HG03378 (cell line): ENCODE measurements around the gene RPEL1.
"Not testable (repeated sequence)": the region's sequence is repeated elsewhere in the genome, so short reads cannot be mapped to it uniquely, and the experiment has no call there.

Experiments
- ATAC-seq: cut with Tn5 transposase; IDR thresholded peaks from one replicate; pipeline ENCODE4 v1.9.1; 2021; ENCODE audit warnings: mild to moderate bottlenecking, moderate library complexity; ENCODE audit not compliant: unreplicated experiment

Gene RPEL1

DNA sequence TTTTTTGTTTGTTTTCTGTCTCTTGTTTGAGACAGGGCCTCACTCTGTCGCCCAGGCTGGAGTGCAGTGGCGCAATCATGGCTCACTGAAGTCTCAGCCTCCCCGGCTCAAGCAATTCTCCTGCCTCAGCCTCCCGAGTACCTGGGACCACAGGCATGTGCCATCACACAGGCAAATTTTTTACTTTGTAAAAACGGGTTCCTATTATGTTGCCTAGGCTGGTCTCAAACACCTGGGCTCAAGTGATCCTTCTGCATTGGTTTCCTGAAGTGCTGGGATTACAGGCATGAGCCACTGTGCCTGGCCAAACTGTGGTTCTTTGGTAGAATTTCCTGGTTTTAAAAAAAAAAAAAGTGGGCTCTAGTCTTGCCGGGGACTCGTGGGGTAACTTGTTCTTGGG, at the start of gene RPEL1:
Gene RPEL1 (plus strand): TSS at position 301 of the 400 bp plus-strand sequence. CDS start 110 bp downstream, outside the sequence.
- ATAC-seq: not testable (repeated sequence)

DNA sequence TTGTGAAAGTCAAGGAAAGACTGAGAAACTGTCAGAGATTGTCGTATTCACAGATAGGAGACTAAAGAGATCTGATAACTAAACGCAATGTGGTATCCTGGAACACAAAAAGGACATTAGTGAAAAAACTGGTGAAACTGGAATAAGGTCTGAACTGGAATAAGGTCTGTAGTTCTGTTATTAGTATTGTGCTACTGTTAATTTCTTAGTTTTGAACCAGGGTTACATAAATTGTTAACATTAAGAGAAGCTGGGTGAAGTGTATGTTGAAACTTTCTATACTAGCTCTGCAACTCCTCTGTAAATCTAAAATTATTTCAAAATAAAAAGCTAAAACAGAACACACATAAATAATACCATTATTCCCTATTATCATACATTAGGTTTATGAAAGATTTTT, 49.2 kb upstream of the RPEL1 start:
- no peak for ATAC-seq

DNA sequence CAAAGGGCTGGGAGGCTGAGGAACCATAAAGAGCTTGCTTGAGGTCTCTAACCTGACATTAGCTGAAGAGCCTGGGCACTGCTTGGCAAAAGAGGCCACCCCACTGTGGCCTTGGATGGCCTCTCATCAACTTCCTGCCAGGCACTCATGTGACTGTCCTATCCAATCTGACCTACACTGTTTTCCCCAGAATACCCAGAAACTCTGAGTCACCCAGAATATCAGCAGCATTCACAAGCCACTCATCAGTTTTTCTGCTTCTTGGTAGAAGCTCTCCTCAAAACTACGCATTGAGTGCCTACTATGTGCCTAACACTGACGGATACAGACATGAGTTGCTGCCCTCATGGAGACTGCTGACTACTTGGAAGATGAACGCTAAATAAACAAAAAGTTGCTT, 48.5 kb upstream of the RPEL1 start:
- ATAC-seq: no peak

DNA sequence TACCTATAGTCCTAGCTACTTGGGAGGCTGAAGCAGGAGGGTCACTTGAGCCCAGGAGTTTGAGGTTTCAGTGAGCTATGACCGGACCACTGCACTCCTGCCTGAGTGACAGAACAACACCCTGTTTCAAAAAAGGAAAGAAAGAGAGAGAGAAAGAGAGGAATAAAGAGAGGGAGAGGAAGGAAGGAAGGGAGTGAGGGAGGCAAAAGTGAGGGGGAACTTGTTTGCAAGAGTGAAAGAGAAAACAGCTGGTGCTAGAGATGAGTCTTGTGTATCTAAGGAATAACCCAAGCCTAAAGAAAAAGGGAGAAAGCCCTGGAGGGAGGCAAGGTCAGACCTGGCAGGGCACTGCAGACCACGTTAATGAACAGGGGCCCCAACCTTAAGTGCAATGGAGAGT, 47.8 kb upstream of the RPEL1 start:
- ATAC-seq: no peak

DNA sequence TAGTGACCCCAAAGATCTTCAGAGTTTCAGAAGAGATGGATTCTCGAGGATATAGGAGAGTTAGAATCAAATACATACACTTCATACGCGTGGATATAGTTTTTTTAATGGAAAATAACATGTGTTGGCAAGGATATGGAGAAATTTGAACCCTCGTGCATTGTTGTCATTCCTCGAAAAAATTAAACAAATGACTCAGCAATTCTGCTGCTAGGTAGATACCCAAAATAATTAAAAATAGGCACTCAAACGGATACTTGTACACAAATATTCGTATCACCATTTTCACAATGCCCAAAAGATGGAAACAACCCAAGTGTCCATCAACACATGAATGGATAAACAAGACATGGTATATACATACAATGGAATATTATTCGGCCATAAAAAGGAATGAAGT, 47.0 kb upstream of the RPEL1 start:
- no peak for ATAC-seq

DNA sequence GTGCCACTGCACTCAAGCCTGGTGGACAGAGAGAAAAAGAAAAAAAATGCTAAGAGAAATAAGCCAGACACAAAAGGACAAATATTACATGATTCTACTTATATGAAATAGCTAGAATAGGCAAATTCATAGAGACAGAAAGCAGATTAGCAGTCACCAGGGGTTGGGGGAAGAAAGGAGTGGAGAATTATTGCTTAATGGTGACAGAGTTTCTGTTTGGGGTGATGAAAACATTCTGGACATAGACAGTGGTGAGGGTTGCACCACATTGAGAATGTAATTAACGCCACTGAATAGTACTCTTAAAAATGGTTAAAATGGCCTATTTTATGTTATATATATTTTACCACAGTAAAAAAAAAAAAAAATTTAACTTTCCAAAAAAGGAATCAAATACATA, 46.2 kb upstream of the RPEL1 start:
- no peak for ATAC-seq

DNA sequence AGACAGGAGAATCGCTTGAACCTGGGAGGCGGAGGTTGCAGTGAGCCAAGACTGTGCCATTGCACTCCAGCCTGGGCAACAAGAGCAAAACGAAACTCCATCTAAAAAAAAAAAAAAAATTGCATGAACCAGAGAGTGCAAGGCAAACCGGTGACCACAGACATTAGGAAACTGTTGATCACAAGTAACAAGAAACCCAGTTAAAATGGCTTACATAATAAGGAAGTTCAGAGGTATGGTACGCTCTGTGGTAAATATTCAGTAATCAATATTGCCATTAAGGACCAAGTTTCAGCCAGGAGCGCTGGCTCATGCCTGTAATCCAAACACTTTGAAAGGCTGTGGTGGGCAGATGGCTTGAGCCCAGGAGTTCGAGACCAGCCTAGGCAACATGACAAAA, 43.4 kb upstream of the RPEL1 start:
- no peak for ATAC-seq

DNA sequence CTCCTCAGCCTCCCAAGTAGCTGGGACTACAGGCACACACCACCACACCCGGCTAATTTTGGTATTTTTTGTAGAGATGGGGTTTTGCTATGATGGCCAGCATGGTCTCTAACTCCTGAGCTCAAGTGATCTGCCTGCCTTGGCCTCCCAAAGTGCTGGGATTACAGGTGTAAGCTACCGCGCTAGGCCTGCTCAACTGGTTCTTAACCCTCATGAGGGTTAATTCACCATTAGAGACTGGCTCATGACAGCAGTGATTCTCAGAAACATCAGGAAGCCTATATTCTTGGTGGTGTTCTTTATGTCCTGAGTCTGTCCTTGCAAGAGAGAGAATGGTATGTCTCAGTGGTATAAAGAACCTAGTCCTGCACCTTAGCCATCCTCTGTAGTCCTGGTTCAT, 42.2 kb upstream of the RPEL1 start:
- no peak for ATAC-seq

DNA sequence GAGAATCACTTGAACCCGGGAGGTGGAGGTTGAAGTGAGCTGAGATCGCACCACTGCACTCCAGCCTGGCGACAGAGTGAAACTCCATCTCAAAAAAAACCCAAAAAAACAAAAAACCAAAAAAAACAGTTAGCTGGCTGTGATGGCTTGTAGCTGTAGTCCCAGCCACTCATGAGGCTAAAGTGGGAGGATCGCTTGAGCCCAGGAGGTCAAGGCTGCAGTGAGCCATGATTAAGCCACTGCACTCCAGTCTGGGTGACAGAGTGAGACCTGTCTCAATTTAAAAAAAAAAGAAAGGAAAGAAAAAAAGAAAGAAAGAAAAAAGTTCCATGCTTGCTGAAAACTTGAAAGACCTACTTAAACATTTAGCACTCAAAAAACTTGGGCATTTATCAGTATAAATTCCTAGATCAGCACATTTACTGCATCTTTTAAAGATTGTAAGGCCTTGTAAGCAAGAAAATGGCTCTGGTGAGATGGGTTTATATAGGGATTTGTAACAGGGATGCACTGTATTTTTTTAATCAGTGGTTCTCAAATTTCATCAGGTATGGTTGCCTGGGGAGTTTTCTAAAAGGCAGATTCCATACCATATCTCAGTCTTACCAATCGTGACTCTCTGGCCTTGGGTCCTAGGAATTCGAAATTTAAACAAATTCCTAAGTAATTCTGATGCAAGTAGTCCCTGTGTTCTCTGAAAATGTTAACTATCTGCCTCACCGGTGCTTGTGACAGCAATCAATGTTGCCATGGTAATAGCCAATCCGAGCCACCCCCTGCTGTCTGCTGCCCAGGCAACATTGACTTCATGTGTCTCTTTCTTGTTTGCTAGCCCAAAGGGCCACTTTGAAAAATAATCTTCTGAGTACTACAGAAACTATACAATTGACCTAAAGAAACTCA, 41.1 kb upstream of the RPEL1 start:
- ATAC-seq: no peak

DNA sequence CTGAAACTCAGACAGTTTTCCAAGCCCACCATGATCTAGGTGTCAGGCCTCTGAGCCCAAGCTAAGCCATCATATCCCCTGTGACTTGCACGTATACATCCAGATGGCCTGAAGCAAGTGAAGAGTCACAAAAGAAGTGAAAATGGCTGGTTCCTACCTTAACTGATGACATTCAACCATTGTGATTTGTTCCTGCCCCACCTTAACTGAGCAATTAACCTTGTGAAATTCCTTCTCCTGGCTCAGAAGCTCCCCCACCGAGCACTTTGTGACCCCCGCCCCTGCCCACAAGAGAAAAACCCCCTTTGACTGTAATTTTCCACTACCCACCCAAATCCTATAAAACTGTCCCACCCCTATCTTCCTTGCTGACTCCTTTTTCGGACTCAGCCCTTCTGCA, 40.3 kb upstream of the RPEL1 start:
- ATAC-seq: not testable (repeated sequence)

DNA sequence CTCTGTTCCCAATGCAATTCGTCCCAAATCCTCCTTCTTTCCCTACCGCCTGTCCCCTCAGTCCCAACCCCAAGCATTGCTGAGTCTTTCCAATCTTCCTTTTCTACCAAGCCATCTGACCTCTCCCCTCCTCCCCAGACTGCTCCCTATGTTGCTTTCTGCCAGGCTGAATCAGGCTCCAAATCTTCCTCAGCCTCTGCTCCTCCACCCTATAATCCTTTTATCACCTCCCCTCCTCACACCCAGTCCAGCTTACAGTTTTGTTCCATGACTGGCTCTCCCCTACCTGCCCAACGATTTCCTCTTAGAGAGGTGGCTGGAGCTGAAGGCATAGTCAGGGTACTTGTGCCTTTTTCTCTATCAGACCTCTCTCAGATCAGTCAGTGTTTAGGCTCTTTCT, 39.0 kb upstream of the RPEL1 start:
- not testable (repeated sequence) for ATAC-seq

DNA sequence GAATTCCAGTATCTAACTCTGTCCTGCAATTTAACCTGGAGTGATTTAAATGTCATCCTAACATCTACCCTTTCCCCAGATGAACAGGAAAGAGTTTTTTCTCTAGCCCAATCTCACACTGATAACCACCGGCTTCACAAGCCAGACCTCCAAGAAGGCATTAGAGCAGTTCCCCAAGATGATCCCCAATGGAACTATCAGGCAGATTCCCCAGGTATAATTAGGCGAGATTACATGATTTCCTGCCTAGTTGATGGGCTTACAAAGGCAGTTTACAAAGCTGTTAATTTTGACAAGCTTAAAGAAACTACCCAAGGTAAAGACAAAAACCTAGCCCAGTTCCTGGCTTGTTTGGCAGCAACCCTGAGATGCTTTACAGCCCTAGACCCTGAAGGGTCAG, 38.5 kb upstream of the RPEL1 start:
- ATAC-seq: no peak

DNA sequence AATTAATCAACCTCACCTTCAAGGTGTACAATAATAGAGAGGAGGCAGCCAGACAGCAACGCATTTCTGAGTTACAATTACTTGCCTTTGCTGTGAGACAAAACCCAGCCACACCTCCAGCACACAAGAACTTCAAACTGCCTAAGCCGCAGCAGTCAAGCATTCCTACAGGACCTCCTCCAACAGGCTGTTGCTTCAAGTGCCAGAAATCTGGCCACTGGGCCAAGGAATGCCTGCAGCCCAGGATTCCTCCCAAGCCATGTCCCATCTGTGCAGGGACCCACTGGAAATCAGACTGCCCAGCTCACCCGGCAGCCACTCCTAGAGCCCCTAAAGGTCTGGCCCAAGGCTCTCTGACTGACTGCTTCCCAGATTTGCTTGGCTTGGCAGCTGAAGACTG, 38.0 kb upstream of the RPEL1 start:
- not testable (repeated sequence) for ATAC-seq

DNA sequence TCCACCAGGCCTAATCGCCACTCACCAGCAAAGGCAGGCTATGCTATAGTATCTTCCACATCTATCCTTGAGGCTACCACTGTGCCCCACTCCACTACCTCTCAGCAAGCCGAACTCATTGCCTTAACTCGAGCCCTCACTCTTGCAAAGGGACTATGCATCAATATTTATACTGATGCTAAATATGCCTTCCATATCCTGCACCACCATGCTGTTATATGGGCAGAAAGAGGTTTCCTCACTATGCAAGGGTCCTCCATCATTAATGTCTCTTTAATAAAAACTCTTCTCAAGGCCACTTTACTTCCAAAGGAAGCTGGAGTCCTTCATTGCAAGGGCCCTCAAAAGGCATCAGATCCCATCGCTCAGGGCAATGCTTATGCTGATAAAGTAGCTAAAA, 35.4 kb upstream of the RPEL1 start:
- ATAC-seq: not testable (repeated sequence)

DNA sequence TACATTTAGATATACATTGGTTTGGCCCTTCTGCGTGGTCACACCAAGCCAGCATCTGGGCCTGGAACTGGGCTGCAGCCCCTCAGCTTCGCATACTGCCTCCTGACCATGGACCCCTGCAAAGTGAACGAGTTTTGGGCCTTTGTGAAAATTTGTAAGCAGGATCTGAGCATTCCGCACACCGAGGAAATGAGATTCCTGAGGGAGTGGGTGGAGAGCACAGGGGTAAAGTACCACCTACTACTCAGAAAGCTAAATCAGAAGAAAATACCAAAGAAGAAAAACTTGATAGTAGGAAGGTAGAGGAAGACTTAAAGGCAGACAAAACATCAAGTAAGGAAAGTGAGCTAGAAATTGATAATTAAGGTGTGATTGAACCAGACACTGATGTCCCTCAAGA, 30.1 kb upstream of the RPEL1 start:
- no peak for ATAC-seq

DNA sequence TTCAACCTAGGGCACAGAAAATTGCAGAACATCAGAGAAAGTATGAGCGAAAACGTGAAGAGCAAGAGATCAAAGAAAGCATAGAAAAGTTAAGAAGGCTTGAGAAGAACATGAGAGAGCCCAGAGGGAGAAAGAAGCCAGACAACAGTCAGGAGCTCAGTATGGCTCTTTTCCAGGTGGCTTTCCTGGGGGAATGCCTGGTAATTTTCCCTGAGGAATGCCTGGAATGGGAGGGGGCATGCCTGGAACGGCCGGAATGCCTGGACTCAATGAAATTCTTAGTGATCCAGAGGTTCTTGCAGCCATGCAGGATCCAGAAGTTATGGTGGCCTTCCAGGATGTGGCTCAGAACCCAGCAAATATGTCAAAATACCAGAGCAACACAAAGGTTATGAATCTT, 29.3 kb upstream of the RPEL1 start:
- ATAC-seq: not testable (repeated sequence)

DNA sequence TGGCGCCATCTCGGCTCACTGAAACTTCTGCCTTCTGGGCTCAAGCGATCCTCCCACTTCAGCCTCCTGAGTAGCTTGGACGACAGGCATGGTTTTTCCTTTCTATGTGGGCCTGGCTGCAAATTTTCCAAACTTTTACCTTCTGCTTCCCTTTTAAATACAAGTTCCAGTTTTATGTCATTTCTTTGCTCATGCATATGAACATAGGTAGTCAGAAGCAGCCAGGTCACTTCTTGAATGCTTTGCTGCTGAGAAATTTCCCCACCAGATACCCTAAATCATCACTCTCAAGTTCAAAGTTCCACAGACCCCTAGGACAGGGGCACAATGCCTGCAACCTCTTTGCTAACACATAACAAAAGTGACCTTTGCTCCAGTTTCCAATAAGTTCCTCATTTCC, 21.6 kb upstream of the RPEL1 start:
- no peak for ATAC-seq

DNA sequence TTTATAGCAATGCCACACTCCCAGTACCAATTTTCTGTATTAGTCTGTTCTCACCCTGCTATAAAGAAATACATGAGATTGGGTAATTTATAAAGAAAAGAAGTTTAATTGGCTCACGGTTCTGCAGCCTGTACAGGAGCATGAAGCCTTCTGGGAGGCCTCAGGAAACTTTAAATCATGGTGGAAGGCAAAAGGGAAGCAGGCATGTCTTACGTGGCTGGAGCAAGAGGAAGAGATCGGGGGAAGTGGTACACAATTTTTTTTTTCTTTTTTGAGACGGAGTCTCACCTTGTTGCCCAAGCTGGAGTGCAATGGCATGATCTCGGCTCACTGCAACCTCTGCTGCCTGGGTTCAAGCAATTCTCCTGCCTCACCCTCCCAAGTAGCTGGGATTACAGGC, 21.0 kb upstream of the RPEL1 start:
- ATAC-seq: not testable (repeated sequence)

DNA sequence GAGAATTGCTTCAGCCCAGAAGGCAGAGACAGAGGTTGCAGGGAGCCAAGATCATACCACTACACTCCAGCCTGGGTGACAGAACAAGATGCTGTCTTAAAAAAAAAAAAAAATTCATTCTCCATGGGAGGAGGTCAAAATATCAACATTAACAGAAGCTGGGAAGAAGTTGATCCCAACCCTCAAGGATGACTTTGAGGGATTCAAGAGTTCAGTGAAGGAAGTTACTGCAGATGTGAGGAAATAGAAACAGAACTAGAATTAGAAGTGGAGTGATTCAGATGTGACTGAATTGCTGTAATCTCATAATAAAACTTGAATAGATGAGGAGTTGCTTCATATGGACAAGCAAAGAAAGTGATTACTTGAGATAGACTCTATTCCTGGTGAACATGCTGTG, 19.7 kb upstream of the RPEL1 start:
- ATAC-seq: no peak

DNA sequence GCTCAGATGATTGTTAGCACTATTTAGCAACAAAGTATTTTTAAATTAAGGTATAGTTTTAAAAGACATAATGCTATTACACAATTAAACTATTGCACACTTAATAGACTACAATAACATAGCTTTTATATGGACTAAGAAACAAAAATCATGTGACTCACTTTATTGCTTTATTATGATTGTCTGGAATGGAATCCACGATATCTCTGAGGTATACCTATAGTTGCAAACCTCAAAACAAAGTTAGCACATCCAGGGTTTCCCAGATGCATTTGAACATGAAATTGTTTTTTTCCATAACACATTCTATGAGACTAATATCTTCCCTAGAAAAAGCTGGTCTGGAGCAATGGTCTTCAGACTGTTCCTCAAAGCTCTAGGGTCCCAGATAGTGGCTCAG, 18.3 kb upstream of the RPEL1 start:
- no peak for ATAC-seq

DNA sequence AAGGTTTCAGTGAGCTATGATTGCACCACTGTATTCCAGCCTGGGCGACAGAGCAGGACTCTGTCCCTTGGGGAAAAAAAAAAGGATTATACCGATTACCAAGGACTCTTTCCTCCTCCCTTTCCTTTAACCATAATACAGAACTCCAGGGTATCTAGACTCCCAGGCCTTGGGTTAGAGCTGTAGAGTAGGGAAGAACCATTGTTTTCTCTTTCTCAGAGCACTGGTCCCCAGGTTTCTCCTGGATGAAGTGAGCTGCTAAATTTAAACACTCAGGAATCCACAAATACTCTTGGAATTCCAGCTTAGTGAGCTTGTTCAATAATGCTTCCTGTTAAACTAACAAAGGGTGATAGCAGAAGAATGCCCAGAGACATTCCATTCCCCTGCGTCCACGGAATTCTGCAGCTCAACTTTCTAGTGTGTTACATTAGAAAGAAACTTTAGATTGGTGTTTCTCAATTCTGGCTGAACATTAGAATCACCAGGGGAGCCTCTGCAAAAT, 14.6 kb upstream of the RPEL1 start:
- ATAC-seq: no peak

DNA sequence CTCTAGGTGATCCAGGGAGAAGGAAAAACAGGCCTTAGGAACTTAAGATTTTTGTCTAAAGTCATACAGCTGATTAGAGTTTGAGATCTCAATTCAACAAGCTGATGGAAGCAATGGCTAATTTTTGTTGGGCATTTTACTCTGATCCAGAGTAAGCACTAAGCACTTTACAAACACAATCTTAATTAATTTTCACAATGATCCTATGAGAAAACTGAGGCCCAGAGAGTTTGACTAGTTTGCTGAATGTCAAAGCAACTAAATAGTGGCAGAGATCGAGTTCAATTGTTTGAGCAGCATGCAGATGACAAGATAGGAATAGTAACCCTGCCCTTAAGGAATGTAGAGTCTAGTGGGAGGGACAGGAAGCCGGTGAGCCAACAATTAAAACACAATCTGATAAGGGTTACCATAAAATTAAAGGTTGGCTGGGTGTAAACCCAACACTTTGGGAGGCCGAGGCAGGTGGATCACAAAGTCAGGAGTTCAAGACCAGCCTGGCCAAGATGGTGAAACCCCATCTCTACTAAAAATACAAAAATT, 13.5 kb upstream of the RPEL1 start:
- no peak for ATAC-seq
